Ramos (cell line): Measurements from ENCODE around the gene PRKD2.

Source experiments
- in situ Hi-C: fragments of 300-500 bp; cut with MboI; formaldehyde crosslinking; loops from one replicate; pipeline ENCODE4 v1.14.3; 2022; ENCODE audit warnings: low sequenced_read_pairs; ENCODE audit not compliant: unreplicated experiment

PRKD2 gene

DNA sequence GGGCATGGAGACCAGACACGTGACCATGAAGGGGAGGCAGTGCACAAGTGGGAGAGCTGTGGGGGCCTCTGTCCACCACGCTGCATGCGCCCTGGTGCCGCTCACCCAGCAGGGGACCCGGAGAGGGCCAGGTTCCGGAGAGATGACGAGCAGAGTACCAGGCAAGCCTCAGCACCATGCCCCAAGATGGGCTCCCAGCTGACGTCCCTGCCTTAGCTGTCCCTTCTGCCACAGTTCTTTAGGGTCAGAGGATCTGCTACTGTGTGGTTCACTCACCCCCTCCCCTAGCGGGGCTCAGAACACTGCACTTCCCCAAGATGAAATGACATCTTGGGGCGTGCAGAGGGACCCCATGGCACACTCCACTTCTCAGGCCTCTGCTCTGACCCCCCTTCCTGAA, 9.6 kb upstream of the PRKD2 start:
- in situ Hi-C loops: no loop called here

DNA sequence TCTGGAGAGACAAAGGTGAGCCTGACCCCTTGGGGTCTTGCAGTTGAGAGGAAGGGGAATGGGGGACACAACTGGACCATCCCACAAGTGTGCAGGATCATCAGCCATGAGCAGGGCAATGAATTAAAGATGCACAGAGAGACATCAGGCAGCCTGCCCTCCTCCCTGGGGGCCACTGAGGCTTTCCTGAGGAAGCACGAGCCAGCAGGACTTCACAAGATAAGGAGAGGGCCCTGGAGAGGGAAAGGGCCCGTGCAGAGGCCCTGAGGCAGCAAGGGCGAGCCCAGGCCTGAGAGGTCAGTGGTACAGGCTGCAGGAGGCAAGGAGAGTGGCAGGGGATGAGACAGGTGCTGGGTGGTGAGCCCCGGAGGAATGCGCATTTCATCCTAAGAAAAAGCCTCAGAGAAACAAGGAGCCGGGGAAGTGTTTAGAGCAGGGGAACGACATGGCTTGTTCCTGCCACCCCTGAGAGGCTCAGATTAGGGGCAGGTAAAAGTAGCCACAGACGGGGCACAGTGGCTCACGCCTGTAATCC, 9.0 kb upstream of the PRKD2 start:
- in situ Hi-C loops: no loop called here

- in situ Hi-C loops: no loop called here
These were observed 8.3 kb upstream of the PRKD2 start for GRCh38 chr19:46725036-46725820.

DNA sequence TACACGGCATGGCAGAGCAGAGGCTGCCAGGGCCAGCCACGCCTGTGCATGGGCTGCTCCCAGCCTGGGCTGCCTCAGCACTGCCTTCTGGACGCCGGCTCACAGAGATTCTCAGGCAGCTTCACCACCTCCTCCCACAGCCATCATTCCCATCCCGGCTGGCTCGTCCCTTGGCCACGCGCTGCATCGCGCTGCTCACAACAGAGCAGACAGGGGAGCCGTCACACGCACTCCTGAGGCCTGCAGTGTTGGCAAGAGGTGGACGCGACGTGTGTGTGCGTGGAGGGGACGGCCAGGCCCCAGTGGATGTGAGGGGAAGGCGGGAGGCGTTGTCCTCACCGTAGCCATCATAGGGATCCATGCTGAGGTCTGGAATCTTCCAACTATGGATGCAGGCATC, 7.6 kb upstream of the PRKD2 start:
- in situ Hi-C loops: no loop called here

DNA sequence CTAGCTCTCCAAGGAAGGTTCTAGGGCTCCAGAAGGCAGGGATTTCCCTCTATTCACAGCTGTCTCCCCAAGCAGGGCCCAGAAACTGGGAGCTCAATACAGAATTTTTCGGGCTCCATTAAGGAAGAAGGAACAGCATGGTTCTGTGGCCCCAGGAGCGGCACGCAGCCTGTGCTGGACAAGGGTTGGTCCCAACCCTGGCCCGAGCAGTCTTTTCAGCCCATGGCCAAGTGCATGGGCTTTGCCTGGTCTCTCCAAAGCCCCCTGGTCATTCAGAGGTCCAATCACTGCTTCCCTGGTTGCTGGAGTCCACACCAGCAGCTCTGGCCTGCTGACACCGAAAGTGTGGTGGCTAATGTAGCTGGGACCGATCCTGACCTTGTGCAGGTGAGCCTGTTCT, 6.6 kb upstream of the PRKD2 start:
- in situ Hi-C loops: no loop called here

- in situ Hi-C loops: no loop called here
These were observed 6.1 kb upstream of the PRKD2 start for GRCh38 chr19:46723023-46723461.

GRCh38 chr19:46722421-46723022, 5.6 kb upstream of the PRKD2 start:
- in situ Hi-C loops: no loop called here

- in situ Hi-C loops: no loop called here
These were observed 5.1 kb upstream of the PRKD2 start for GRCh38 chr19:46722004-46722380.

- in situ Hi-C loops: no loop called here
These were observed 4.5 kb upstream of the PRKD2 start for GRCh38 chr19:46721269-46722003.

GRCh38 chr19:46720503-46721239, 3.8 kb upstream of the PRKD2 start:
- in situ Hi-C loops: no loop called here

DNA sequence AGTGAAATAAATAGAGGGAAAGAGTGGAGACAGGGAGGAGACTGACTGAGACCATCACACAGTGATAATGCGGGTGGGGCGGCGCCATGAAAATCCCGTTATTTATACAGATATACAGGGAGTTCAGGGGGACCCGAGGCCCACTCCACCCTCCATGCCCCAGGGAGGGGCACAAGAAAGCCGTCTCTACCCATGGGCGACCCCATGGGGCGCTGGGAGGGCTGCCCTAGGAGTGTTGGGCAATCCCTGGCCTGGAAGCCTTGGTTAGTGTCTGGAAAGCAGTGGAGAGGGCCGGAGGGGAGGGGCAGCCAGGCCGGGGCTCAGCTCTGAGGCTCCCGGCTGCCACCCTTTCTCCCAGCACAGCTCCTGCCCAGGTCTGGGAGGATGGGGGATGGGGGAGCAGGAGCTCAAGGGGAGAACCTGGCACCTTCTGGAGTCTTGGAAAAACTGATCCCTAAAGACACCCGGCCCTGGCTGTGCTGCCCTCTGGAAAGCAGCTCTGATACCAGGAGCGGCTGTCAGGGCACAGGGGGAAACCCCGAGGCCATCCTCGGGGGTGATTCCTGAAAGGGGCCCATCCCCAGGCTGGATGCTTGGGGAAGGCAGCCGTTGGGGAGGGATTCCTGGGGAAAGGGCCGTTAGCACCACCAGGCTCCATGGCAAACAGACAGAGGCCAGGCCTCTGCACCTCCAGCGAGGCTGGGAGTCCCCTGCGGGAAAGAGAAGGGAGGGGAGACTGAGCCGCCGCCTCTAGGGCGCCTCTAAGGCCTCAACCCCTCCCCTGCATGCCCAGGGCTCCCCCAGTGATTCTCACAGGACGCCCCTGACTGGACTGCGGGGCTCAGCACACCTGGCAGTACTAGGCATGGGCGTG, 3.0 kb upstream of the PRKD2 start:
- in situ Hi-C loops: no loop called here

GRCh38 chr19:46718934-46719622, 2.2 kb upstream of the PRKD2 start:
- in situ Hi-C loops: no loop called here

DNA sequence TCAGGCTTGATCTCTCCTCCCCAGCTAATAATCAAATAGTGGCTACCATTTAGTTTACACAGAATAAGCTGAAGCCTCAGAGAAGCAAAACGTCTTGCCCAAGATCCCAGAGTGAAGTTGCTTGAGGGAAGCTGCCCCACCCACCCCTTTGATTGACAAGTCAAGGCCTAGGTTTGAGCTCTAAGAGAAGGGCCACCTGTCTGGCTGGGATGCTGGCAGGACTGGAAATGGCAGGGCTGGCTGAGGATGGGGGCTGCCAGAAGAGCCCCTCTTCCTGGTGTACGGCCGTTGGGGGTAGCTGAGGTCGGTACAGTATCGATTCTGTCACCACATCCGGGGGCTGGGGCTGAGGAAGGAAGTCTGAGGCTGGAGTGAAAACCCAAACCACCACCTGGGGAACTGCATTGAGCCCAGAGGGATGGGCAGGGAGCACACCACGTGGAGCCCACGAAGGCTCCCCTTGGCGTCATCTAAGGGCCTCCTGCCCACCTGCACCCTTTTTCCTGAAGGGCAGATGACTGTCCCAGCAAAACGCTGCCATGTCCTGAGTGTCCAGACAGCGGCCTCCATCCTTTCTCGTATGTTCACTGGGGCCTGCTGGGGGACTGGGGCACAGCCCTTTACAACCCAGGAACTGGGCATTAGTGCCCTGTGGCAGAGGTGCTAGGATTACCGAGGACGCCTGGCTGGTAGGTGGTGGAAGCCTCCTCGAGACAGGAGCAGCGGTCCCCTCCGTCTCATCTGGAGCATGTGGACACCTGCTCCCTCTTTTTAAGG, 1.4 kb upstream of the PRKD2 start:
- in situ Hi-C loops: no loop called here

DNA sequence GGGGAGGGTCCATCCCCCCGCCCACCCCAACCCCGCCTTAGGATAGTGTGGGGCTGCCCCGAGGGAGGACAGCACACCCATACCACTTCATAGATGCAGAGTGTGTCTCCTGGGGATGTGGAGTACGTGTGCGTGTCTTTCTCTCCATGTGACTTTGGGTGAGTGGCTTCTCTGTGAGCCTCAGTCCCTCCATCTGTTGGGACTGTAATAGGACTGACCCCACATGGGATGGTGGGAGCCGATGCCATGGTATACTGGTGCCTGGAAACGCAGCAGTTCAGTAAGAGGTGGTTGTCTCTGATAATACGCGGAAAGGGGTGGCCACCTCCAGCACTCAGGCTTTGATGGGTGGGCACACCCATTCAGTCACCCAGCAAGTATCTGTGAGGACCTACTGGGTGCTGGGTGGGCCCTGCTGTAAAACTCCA, 816 bp upstream of the PRKD2 start:
- in situ Hi-C loops: no loop called here

- in situ Hi-C loops: no loop called here
These were observed 261 bp downstream of the PRKD2 start for GRCh38 chr19:46716672-46717033.

- in situ Hi-C loops: no loop called here
These were observed 791 bp downstream of the PRKD2 start for GRCh38 chr19:46715975-46716671.

DNA sequence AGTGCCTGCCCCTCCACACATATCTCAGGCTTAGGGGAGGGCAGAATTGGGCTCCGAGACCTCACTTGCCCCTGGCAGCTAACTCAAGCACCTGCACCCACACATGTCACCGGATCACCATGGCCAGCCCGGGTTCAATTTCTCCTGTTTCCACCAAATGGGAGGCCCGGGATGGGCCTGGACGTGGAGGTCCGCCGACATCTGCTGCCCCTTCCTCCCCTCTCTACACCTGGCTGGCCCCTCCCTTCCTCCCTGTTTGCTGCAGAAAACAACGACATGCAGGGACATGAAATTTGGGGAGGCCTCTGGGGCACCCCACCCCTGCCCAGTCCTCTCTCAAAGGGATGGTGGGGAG, 1.3 kb downstream of the PRKD2 start:
- in situ Hi-C loops: no loop called here
